GM10266 (cell line): ENCODE measurements around the gene VRK1.
"Not testable (repeated sequence)": the region's sequence is repeated elsewhere in the genome, so short reads cannot be mapped to it uniquely, and the experiment has no call there.

Source experiments
- DNase-seq: peaks from one replicate; pipeline ENCODE4 v3.0.0; 2012; ENCODE audit errors: extremely low spot score
- TF ChIP-seq, protein P1 (sequence below): IDR thresholded peaks from 2 replicates; pipeline ENCODE4 v1.5.1; 2012; ENCODE audit warnings: mild to moderate bottlenecking, low read depth; ENCODE audit not compliant: control insufficient read depth, insufficient read depth; ENCODE audit errors: missing control alignments

VRK1 gene

DNA sequence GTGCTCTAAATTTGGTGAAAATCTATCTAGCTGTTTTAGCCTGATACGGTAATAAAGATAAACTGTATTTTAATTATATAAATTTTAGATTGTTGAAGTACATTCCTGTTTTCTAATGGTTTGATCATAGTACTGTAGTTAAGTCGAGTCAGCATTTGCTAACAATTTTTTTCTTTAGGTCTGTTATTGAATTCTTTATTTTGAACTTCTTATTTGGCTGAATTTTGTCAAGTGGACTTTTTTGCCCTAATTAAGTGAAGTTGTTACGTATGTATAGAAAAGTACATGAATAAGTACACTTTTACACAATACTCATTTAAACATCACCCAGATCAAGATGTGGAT, 66.8 kb downstream of the VRK1 start:
- no peak for DNase-seq
- TF ChIP-seq, protein P1, sequence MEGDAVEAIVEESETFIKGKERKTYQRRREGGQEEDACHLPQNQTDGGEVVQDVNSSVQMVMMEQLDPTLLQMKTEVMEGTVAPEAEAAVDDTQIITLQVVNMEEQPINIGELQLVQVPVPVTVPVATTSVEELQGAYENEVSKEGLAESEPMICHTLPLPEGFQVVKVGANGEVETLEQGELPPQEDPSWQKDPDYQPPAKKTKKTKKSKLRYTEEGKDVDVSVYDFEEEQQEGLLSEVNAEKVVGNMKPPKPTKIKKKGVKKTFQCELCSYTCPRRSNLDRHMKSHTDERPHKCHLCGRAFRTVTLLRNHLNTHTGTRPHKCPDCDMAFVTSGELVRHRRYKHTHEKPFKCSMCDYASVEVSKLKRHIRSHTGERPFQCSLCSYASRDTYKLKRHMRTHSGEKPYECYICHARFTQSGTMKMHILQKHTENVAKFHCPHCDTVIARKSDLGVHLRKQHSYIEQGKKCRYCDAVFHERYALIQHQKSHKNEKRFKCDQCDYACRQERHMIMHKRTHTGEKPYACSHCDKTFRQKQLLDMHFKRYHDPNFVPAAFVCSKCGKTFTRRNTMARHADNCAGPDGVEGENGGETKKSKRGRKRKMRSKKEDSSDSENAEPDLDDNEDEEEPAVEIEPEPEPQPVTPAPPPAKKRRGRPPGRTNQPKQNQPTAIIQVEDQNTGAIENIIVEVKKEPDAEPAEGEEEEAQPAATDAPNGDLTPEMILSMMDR = no peak

DNA sequence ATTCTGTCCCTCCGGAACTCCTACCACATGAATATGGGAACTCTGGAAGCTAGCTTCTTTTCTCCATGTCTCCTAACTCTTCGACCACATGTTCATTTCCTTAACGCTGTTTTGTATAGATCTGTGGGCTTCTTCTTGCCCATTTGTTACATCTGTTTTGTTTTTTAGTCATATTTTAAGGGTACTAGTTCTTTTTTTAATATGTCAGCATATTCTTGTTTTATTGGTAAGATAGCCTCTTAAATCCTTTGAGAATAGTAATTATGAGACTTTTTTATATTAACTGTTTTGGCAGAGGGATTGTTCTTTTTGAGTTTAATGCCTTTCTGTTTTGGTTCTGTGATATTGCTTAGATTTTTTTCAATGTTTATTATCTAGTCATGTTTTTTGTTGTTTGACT, 70.5 kb downstream of the VRK1 start:
- DNase-seq = no peak
- TF ChIP-seq, protein P1 = no peak

DNA sequence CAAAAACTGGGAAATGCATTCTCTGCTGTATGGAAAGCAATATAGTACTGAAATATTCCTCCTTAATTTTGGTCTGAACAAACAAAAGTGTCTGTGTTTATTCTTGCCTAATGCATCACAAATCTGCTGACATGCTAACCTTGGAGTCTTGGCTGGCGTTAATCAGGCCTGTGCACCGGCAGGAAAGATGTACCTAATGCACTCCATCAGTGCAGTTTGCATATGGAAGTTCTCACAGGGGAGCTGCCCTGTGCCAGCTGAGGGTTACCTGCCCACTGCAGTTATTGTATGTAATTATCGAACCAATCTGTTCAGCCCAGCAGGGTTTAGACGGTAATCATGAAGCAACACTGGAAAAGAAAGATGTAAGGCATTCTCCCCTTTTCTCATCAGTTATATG, 76.9 kb downstream of the VRK1 start:
- DNase-seq = no peak
- TF ChIP-seq, protein P1 = no peak

DNA sequence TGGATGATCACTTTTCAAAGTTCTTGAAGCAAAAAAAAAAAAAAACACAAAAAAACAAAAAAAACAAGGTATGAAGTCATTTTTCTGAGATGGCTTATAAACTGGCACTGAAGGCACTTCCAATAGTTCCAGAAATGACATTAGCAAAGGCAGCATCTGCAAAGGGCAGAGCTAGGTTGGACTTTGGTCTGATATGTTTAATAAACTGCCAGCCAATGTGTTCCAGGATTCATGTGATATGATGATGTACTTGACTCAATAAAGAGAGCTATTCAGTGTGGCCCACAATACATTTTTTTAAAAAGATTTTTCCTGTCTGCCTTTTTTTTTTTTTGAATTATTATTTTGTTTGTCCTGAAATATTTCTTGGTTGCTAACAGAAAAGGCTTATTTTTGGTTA, 79.6 kb downstream of the VRK1 start:
- TF ChIP-seq, protein P1 = no peak
- no peak for DNase-seq

DNA sequence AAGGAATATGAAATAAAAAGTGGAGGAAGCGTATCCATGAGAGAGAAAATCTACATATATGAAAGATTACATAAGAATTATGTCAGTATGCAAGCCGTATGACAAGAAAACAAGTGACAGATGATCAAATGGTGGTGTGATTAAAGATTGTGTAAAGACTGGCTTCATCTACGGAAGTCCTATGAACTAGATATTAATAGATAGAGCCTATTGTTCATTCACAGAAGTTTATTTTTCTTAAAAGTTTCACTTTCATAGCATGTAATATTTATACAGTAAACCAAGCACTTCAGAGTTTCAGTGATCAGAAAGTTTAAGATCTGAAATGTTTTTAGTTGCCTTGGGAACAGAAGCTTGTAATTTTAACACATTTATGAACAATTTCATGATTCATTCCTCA, 84.5 kb downstream of the VRK1 start:
- TF ChIP-seq, protein P1 = no peak
- no peak for DNase-seq

DNA sequence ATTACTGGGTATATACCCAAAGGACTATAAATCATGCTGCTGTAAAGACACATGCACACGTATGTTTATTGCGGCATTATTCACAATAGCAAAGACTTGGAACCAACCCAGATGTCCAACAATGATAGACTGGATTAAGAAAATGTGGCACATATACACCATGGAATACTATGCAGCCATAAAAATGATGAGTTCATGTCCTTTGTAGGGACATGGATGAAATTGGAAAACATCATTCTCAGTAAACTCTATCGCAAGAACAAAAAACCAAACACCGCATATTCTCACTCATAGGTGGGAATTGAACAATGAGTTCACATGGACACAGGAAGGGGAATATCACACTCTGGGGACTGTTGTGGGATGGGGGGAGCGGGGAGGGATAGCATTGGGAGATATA, 86.8 kb downstream of the VRK1 start:
- DNase-seq = not testable (repeated sequence)

DNA sequence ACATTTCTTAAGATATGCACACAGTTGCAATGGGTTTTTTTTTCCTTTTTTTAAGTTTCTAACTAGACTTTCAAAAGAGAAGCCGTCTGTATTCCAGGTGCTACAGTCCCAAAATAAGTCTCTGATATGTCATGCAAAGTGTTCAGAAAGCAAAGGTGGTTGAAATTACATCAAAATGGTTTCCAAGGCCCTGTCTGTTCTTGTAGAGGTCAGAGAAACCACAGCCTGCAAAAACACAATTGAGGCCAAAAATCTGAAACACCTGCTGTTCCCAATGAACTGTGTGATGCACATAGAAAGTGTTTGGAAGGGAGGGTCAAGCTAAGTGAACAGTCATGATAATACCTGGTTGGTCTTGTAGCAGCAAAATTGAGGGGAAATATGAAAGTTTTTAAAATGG, 91.0 kb downstream of the VRK1 start:
- DNase-seq = no peak
- TF ChIP-seq, protein P1 = no peak

DNA sequence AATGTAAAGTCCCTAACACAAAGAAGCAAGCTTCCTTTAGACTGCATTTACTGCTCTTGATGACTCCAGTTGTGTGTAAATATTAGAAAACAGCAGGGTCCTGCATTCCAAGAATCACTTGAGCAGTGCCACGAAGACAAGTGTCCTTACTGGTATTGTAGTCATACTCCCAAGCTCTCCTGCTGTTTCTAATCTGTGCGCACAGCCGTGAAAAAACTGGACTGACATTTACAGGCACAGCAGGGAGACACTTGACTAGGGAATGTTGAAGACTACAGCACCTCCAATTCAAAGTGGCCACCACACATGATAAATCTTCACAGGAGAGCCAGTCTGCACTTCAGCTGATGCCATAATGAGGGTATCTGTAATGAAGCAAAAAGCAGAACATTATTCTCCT, 91.4 kb downstream of the VRK1 start:
- DNase-seq = no peak

More for the DNA sequence above, 91.4 kb downstream of the VRK1 start:
- TF ChIP-seq, protein P1 = no peak
